Adrenal gland (tissue), 12 donors: Measurements from ENCODE around the gene BBLN. TPM values are rescaled to one million over a fixed set of nuclear protein-coding genes. Genes with fewer than 3 reads are reported as not detected.

ENCODE experiments used
- DNase-seq, 7 donors: peaks; one replicate each; pipeline ENCODE4 v3.0.0-alpha.2; 2019 to 2020
- H3K27ac ChIP-seq, 5 donors: fragments of 200-600 bp; sonication (generic) in 4 of 5; 1 replicate in 3 of 5; 2 replicates in 2 of 5; pipeline versions ENCODE4 v1.5.1 to v1.8.0; 2016 to 2020; ENCODE audit warnings: mild to moderate bottlenecking in 1 of 5
- H3K27me3 ChIP-seq: fragments of 200-600 bp; 2 replicates; pipeline ENCODE4 v1.8.0; 2021
- H3K36me3 ChIP-seq, 2 donors: fragments of 200-600 bp; replicated peaks in 1 of 2; 1 replicate in 1 of 2; 2 replicates in 1 of 2; pipeline versions ENCODE4 v1.5.1 to v1.8.0; 2018 to 2022
- H3K4me1 ChIP-seq, 2 donors: fragments of 200-600 bp; replicated peaks in 1 of 2; 1 replicate in 1 of 2; 2 replicates in 1 of 2; pipeline versions ENCODE4 v1.5.1 to v1.8.0; 2018 to 2021
- H3K4me3 ChIP-seq, 4 donors: fragments of 200-600 bp; sonication (generic) in 3 of 4; one replicate each; pipeline ENCODE4 v1.5.1; 2016 to 2018
- H3K9me3 ChIP-seq, 3 donors: fragments of 200-600 bp; sonication (generic) in 1 of 3; replicated peaks in 1 of 3; 1 replicate in 2 of 3; 2 replicates in 1 of 3; pipeline versions ENCODE4 v1.5.1 to v1.8.0; 2016 to 2021
- CTCF ChIP-seq, 6 experiments: fragments of 450-650 bp in 4 of 6; fragments of 200-600 bp in 2 of 6; sonication (generic) in 1 of 6; IDR thresholded peaks; 1 replicate in 5 of 6; 2 replicates in 1 of 6; pipeline versions ENCODE4 v1.5.1 to v1.8.0; 2016 to 2021; ENCODE audit warnings: antibody characterized with exemption in 6 of 6, mild to moderate bottlenecking in 2 of 6, moderate library complexity in 1 of 6
- POLR2A ChIP-seq, 2 donors: fragments of 450-650 bp; IDR thresholded peaks; one replicate each; pipeline ENCODE4 v1.6.1; 2017; ENCODE audit warnings: antibody characterized with exemption in 2 of 2, mild to moderate bottlenecking in 2 of 2, moderate library complexity in 1 of 2
- WGBS, 4 donors: extraction: QIAGEN DNeasy Blood & Tissue Kit in 2 of 4; methylation state at CpG; one replicate each; pipeline versions ENCODE4 v1.1.5 to v1.1.7; 2013 to 2017; 5-methylcytosine and 5-hydroxymethylcytosine counted together
- intact Hi-C, 2 donors: fragments of 100-400 bp; cut with DNase I; formaldehyde crosslinking; loops; one replicate each; pipeline versions ENCODE4 v1.14.1 to v1.15.0; 2022 to 2023
- polyA plus RNA-seq, 3 donors: library from polyadenylated mRNA; stranded (reverse); fragments of 200-250 nt in 2 of 3; fragments of 350-450 nt in 1 of 3; fragmentation: Illumina TruSeq in 1 of 3; extraction: RNeasy Lipid Tissue Mini Kit (QIAGEN cat#74804) in 1 of 3; gene quantifications; one replicate each; pipeline ENCODE4 v1.2.3, GENCODE V29; 2013 to 2014
- total RNA-seq, 9 donors: library from RNA; depleted of rRNA in 4 of 9; stranded (reverse); fragments of >200 nt in 4 of 9; fragments of 120-200 nt in 1 of 9; fragmentation: NEBNext Ultra II Directional in 1 of 9; extraction: Animal tissue kit (Norgen Biotek cat#: 25700) in 1 of 9; gene quantifications; one replicate each; pipeline versions ENCODE4 v1.1.0 to v1.2.4, GENCODE V29; 2013 to 2023
- donor health status: healthy with polysubstance abuse.
- donor health status: Bipolar disorder and iron deficiency.
- donor health status: DM: yes; HTN: yes; CAD: no.
- donor health status: DM: no; HTN: no; CAD: no.
- donor health status: DM: no; HTN: no; CAD: no.
- donor health status: DM: yes; HTN: yes; CAD: no.

The BBLN gene
- total and polyA plus RNA-seq, 12 donors: 5.5 to 1,914 (median 419) TPM

DNA sequence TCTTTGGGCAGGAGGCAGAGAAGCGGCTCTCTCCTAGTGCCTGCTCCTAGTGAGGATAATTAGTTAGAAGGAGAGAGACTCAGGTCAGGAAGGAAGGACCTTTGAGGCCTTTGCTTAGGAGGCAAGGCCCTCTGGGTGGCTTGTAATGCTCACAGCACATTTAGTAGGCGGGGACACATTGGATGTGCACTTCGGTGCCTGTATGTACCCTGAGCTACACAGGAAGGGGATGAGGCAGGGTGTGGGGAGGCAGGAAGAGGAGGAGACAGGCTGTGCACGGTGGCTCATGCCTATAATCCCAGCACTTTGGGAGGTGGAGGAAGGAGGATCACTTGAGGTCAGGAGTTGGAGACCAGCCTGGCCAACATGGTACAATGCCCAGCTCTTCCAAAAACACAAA is 18.0 kb upstream of the BBLN start:
- 63 to 82% (median 67%) methylated on average over 4 of the region's 4 CpGs for WGBS, 4 donors

DNA sequence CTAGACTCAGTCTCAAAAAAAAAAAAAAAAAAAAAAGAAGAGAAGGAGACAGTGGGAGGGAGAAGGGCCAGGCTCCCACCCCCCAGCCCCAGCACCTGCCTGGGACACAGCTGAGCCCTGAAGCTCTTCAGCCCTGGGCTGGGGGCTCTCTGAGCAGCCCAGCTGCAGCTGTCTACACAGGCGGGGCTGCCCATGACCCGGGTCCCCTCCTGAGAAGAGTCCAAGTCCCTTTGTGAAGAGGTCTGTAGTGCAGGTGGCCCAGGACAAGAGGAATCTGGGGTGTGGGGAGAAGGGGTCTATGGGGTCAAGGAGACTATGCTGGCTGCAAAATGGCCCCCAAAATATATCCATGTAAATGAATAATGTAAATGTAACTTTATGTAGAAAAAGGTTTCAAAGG is 17.5 kb upstream of the BBLN start:
- H3K9me3 ChIP-seq: no peaks in the 10 kb centered on the region
- no peak for DNase-seq
- intact Hi-C loops: no loop called here
- H3K27me3 ChIP-seq: no peaks in the 10 kb centered on the region
- H3K27ac ChIP-seq: no peak overlapping the region
- no peak for TF ChIP-seq POLR2A (IDR thresholded peaks at IDR 0.05)
- TF ChIP-seq CTCF (IDR thresholded peaks at IDR 0.05): no peak
- H3K4me3 ChIP-seq: no peak overlapping the region
- no peaks in the 10 kb centered on the region for H3K36me3 ChIP-seq
- WGBS, 4 donors: 85 to 100% (median 93%) methylated on average over 2 of the region's 2 CpGs
- no peaks in the 10 kb centered on the region for H3K4me1 ChIP-seq

More for the DNA sequence above, 18.0 kb upstream of the BBLN start:
- intact Hi-C loops: no loop called here
- Histone ChIP-seq H3K4me1 (no peaks in the 10 kb centered on the region), H3K27ac (no peak overlapping the region), H3K27me3 (no peaks in the 10 kb centered on the region), H3K9me3 (no peaks in the 10 kb centered on the region), H3K4me3 (no peak overlapping the region), H3K36me3 (no peaks in the 10 kb centered on the region)
- peak in 1 of 7 donors; percentile 19 for DNase-seq
- TF ChIP-seq POLR2A (IDR thresholded peaks at IDR 0.05) (no peak), CTCF (IDR thresholded peaks at IDR 0.05) (no peak)

- intact Hi-C loops: no loop called here
- DNase-seq: peak in 1 of 7 donors; percentile 11
- TF ChIP-seq POLR2A (IDR thresholded peaks at IDR 0.05) (no peak), CTCF (IDR thresholded peaks at IDR 0.05) (no peak)
Measured at GRCh38 chr9:128143525-128144238, 16.4 kb upstream of the BBLN start.

GRCh38 chr9:128144239-128145181 is 15.6 kb upstream of the BBLN start:
- intact Hi-C loops: no loop called here
- 78 to 87% (median 84%) methylated on average over 9 to 22 of the region's 22 CpGs for WGBS, 4 donors
- no peak for TF ChIP-seq POLR2A (IDR thresholded peaks at IDR 0.05)
- TF ChIP-seq CTCF (IDR thresholded peaks at IDR 0.05): no peak

More at GRCh38 chr9:128143525-128144238, 16.4 kb upstream of the BBLN start:
- H3K27ac ChIP-seq: no peak overlapping the region
- no peaks in the 10 kb centered on the region for H3K36me3 ChIP-seq
- peaks cover 0 to 1% of the 10 kb centered on the region in 2 donors for H3K4me1 ChIP-seq
- 71 to 78% (median 74%) methylated on average over 7 to 8 of the region's 8 CpGs for WGBS, 4 donors
- no peaks in the 10 kb centered on the region for H3K9me3 ChIP-seq
- no peaks in the 10 kb centered on the region for H3K27me3 ChIP-seq
- H3K4me3 ChIP-seq: no peak overlapping the region

More at GRCh38 chr9:128144239-128145181, 15.6 kb upstream of the BBLN start:
- H3K36me3 ChIP-seq: no peaks in the 10 kb centered on the region
- DNase-seq: peak in 1 of 7 donors; percentile 13
- H3K4me1 ChIP-seq: peaks cover 0 to 9% of the 10 kb centered on the region in 2 donors
- no peak overlapping the region for H3K27ac ChIP-seq
- H3K4me3 ChIP-seq: no peak overlapping the region
- no peaks in the 10 kb centered on the region for H3K9me3 ChIP-seq
- no peaks in the 10 kb centered on the region for H3K27me3 ChIP-seq
